Pancreas (tissue), 10 donors: ENCODE data around the gene RAP2B. TPM values are rescaled to one million over a fixed set of nuclear protein-coding genes. Genes with fewer than 3 reads are reported as not detected.
"Not testable (repeated sequence)": the region's sequence is repeated elsewhere in the genome, so short reads cannot be mapped to it uniquely, and the experiment has no call there.

Experiments used
- ATAC-seq, 4 donors: fragments of 200-7000 bp; cut with Tn5 transposase; one replicate each; pipeline versions ENCODE4 v1.8.0 to v1.9.1; 2020; ENCODE audit warnings: mild to moderate bottlenecking in 4 of 4, moderate library complexity in 4 of 4
- DNase-seq, 6 donors: peaks; one replicate each; pipeline ENCODE4 v3.0.0-alpha.2; 2020
- FAIRE-seq: peaks from 2 replicates; lab custom pipeline; 2012; peaks lifted over from hg19 to GRCh38; lab: Jason Lieb, UNC
- H3K27ac ChIP-seq, 4 donors: fragments of 200-600 bp; sonication (generic); 1 replicate in 3 of 4; 2 replicates in 1 of 4; pipeline versions ENCODE4 v1.5.0 to v1.8.0; 2020
- H3K27me3 ChIP-seq, 4 donors: fragments of 200-600 bp; one replicate each; pipeline ENCODE4 v1.8.0; 2021
- H3K36me3 ChIP-seq, 3 donors: fragments of 200-600 bp; sonication (generic) in 1 of 3; one replicate each; pipeline versions ENCODE4 v1.5.0 to v1.8.0; 2020 to 2021
- H3K4me1 ChIP-seq, 3 donors: fragments of 200-600 bp; one replicate each; pipeline ENCODE4 v1.8.0; 2021
- H3K4me3 ChIP-seq, 4 donors: fragments of 200-600 bp; sonication (generic) in 2 of 4; one replicate each; pipeline versions ENCODE4 v1.5.0 to v1.8.0; 2020 to 2021
- H3K9me3 ChIP-seq, 4 donors: fragments of 200-600 bp; one replicate each; pipeline ENCODE4 v1.8.0; 2021
- WGBS, 2 donors: extraction: QIAGEN DNeasy Blood & Tissue Kit; methylation state at CpG; one replicate each; pipeline ENCODE4 v1.1.7; 2013; 5-methylcytosine and 5-hydroxymethylcytosine counted together
- intact Hi-C, 3 donors: fragments of 100-400 bp; cut with DNase I; formaldehyde crosslinking; loops; one replicate each; pipeline versions ENCODE4 v1.11.1 to v1.14.2; 2022
- polyA plus RNA-seq, 2 donors: library from polyadenylated mRNA; stranded (reverse); fragments of 200-250 nt; gene quantifications; one replicate each; pipeline ENCODE4 v1.2.3, GENCODE V29; 2013
- total RNA-seq, 6 donors: library from RNA; stranded (reverse); fragmentation: NEBNext Ultra II Directional in 4 of 6; extraction: Animal tissue kit (Norgen Biotek cat#: 25700) in 4 of 6; gene quantifications; one replicate each; pipeline versions ENCODE4 v1.2.1 to v1.2.4, GENCODE V29; 2021 to 2023
- TF ChIP-seq, protein P1 (sequence below), 4 donors: fragments of 200-600 bp; sonication (generic) in 3 of 4; IDR thresholded peaks; one replicate each; pipeline versions ENCODE4 v1.5.0 to v1.8.0; 2021; ENCODE audit warnings: antibody characterized with exemption in 4 of 4
- donor health status: healthy with polysubstance abuse.
- donor health status: DM: no; HTN: no; CAD: no; lungs with moderate emphysema.
- donor health status: DM: no; HTN: no; CAD: no.
- donor health status: control.
- donor health status: control.
- donor health status: Bipolar disorder and iron deficiency.
- donor health status: DM: yes; HTN: yes; CAD: no.
- donor health status: DM: no; HTN: no; CAD: no.
- donor health status: DM: no; HTN: no; CAD: no.
- donor health status: DM: yes; HTN: yes; CAD: no.

The RAP2B gene
- total RNA-seq, result 1 to 10 TPM; 2.1 to 7.9 (median 3.4) TPM
- 1 to 10 TPM; 1.6 to 2.1 TPM for polyA plus RNA-seq

DNA sequence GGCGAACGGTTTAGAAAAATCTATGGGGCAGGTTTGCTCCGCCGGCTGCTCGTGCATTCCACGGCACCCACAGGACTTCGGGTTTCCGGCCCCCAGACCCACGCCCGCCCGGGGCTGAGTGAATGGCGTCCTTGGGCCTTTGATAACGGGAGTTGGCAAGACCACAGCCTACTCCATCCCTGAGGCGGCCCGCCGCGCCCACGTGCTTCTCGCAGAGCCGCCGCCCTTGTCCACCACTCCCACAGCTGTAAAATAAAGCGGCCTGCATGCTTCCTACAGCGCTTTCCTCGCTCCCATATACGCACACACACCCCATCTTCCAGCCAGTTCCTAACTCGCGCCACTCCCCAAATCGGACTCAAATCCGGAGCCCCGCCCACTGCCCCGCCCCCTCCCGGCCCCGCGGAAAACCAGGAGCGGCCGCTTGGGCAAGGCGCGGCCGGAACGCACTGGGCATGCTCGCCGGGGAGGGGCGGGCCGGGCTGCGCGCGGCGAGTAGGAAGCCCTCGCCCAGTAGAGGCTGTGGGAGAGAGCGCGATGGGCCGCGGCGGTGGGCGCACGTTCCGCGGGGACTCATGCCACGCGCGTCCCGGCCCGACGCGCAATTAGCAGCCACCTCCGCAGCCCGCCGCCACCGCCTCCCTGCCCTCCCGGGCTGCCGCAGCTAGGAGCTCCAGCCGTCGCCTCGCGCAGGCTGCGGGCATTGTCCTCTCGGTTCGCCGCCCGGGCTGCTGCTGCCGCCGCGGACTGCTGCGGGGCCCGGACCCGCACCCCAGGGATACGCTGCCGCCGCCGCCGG is at the start of gene RAP2B:
RAP2B (plus strand) TSS at position 513 of the 799 bp plus-strand sequence. CDS start 468 bp downstream, outside the sequence.
- H3K9me3 ChIP-seq, result no peaks in the 10 kb centered on the region
- H3K27me3 ChIP-seq, result no peaks in the 10 kb centered on the region
- DNase-seq, result peak; percentile 93 to 99 (median 96)
- WGBS, 2 donors, result 0% methylated on average over 77 to 91 of the region's 91 CpGs
- peak within 1 kb of the TSS; percentile 91 to 97 (median 95) for H3K27ac ChIP-seq
- no peaks in the 10 kb centered on the region for H3K36me3 ChIP-seq
- H3K4me1 ChIP-seq, result peaks cover 6 to 16% (median 13%) of the 10 kb centered on the region in 3 donors
- TF ChIP-seq, protein P1, sequence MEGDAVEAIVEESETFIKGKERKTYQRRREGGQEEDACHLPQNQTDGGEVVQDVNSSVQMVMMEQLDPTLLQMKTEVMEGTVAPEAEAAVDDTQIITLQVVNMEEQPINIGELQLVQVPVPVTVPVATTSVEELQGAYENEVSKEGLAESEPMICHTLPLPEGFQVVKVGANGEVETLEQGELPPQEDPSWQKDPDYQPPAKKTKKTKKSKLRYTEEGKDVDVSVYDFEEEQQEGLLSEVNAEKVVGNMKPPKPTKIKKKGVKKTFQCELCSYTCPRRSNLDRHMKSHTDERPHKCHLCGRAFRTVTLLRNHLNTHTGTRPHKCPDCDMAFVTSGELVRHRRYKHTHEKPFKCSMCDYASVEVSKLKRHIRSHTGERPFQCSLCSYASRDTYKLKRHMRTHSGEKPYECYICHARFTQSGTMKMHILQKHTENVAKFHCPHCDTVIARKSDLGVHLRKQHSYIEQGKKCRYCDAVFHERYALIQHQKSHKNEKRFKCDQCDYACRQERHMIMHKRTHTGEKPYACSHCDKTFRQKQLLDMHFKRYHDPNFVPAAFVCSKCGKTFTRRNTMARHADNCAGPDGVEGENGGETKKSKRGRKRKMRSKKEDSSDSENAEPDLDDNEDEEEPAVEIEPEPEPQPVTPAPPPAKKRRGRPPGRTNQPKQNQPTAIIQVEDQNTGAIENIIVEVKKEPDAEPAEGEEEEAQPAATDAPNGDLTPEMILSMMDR (IDR thresholded peaks at IDR 0.05), result no peak
- intact Hi-C loops, result no loop called here
- FAIRE-seq, result no peak
- ATAC-seq, result peak; percentile 80 to 88 (median 86)
- peak within 1 kb of the TSS; percentile 80 to 93 (median 91) for H3K4me3 ChIP-seq

DNA sequence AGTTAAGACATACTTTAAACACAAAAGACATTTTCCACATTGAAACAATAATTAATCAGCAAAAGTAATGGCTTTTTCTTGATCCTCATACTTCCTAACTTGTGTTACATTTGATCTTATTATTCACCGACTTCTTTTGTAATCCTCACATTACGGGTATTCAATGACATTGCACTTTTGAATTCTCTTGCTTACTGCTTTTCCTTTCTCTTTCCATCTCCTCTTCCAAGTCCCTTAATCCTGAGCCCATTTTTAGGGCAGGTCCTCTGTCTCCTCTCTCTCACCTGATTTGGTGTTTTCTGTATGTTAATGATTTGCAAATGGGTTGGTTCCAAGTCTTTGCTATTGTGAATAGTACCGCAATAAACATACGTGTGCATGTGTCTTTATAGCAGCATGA is 48.5 kb upstream of the RAP2B start:
- no peaks in the 10 kb centered on the region for H3K9me3 ChIP-seq
- H3K27me3 ChIP-seq, result no peaks in the 10 kb centered on the region
- DNase-seq (no peak), FAIRE-seq (no peak), ATAC-seq (no peak)
- intact Hi-C loops, result no loop called here
- TF ChIP-seq, protein P1 (IDR thresholded peaks at IDR 0.05), result no peak
- H3K4me1 ChIP-seq, result no peaks in the 10 kb centered on the region
- 89 to 97% methylated on average over 4 of the region's 4 CpGs for WGBS, 2 donors
- no peak overlapping the region for H3K27ac ChIP-seq
- no peak overlapping the region for H3K4me3 ChIP-seq
- H3K36me3 ChIP-seq, result no peaks in the 10 kb centered on the region

DNA sequence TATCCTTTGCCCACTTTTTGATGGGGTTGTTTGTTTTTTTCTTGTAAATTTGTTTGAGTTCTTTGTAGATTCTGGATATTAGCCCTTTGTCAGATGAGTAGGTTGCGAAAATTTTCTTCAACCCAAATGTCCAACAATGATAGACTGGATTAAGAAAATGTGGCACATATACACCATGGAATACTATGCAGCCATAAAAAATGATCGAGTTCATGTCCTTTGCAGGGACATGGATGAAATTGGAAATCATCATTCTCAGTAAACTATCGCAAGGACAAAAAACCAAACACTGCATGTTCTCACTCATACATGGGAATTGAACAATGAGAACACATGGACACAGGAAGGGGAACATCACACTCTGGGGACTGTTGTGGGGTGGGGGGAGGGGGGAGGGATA is 47.8 kb upstream of the RAP2B start:
- FAIRE-seq, intact Hi-C loops, ATAC-seq: not testable (repeated sequence)

DNA sequence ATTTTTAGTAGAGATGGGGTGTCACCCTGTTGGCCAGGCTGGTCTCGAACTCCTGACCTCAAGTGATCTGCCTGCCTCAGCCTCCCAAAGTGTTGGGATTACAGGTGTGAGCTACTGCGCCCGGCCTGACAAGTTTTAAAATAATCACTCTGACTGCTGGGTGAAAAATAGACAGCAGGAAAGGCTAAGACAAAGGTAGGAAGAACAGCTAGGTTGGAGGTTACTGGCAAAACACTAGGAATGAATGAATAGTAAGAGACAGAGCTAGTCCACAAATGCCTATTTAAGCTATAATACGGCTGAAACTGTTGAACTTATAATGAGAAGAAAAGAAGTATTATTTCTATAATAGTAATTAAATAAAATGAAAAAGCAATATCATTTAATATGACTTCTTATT is 46.7 kb upstream of the RAP2B start:
- no peak overlapping the region for H3K27ac ChIP-seq
- no peaks in the 10 kb centered on the region for H3K36me3 ChIP-seq
- FAIRE-seq, result no peak
- H3K9me3 ChIP-seq, result no peaks in the 10 kb centered on the region
- WGBS, 2 donors, result 62 to 79% methylated on average over 4 of the region's 4 CpGs
- intact Hi-C loops, result no loop called here
- TF ChIP-seq, protein P1 (IDR thresholded peaks at IDR 0.05), result no peak
- ATAC-seq, result no peak
- DNase-seq, result no peak
- H3K27me3 ChIP-seq, result no peaks in the 10 kb centered on the region
- no peak overlapping the region for H3K4me3 ChIP-seq
- no peaks in the 10 kb centered on the region for H3K4me1 ChIP-seq

More for the DNA sequence above, 47.8 kb upstream of the RAP2B start:
- H3K4me1 ChIP-seq, H3K4me3 ChIP-seq, H3K27me3 ChIP-seq, H3K27ac ChIP-seq, DNase-seq, H3K9me3 ChIP-seq, H3K36me3 ChIP-seq: not testable (repeated sequence)
- WGBS, 2 donors, result 73 to 78% methylated on average over 3 of the region's 3 CpGs

DNA sequence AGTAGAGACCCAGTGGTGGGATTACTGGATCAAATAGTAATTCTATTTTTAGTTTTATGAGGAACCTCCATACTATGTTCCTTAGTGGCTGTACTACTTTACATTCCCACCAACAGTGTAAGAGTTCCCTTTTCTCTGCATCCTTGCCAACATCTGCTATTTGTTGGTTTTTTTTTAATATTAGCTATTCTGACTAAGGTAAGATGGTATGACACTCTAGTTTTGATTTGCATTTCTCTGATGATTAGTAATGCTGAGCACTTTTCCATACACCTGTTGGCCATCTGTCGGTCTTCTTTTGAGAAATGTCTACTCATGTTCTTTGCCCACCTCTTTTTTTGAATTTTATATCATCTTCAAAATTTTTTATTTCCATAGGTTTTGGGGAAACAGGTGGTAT is 34.2 kb upstream of the RAP2B start:
- Histone ChIP-seq H3K9me3 (no peaks in the 10 kb centered on the region), H3K27me3 (peaks cover 0 to under 1% (median 0%) of the 10 kb centered on the region in 4 donors), H3K4me3 (no peak overlapping the region), H3K4me1 (no peaks in the 10 kb centered on the region), H3K36me3 (no peaks in the 10 kb centered on the region), H3K27ac (no peak overlapping the region)
- WGBS, 2 donors, result 51 to 61% methylated on average over 1 of the region's 1 CpG
- TF ChIP-seq, protein P1 (IDR thresholded peaks at IDR 0.05), result no peak
- ATAC-seq (no peak), FAIRE-seq (no peak), DNase-seq (no peak)
- intact Hi-C loops, result no loop called here
